Measurements from ENCODE around the gene RNGTT. TPM values are rescaled to one million over a fixed set of nuclear protein-coding genes. Genes with fewer than 3 reads are reported as not detected.

The RNGTT gene
- total and polyA plus RNA-seq, 10 of the 15 experiments (the other 5 are each of a cell fraction or from before 2014, with no cell fraction given): 7.7 to 30.4 (median 22.2) TPM

- TF ChIP-seq REST (IDR thresholded peaks at IDR 0.05; ENCODE audit: low read depth, low read length): no peak
- TF ChIP-seq USF1 (IDR thresholded peaks at IDR 0.05; ENCODE audit: borderline replicate concordance, extremely low read length, insufficient read depth, low read depth, low read length): no peak
- TF ChIP-seq TCF3 (IDR thresholded peaks at IDR 0.05; ENCODE audit: borderline replicate concordance, insufficient read depth, low read depth, low read length): no peak
- no peak for TF ChIP-seq MXI1 (IDR thresholded peaks at IDR 0.05; ENCODE audit: low read depth, low read length)
- TF ChIP-seq, protein P1, sequence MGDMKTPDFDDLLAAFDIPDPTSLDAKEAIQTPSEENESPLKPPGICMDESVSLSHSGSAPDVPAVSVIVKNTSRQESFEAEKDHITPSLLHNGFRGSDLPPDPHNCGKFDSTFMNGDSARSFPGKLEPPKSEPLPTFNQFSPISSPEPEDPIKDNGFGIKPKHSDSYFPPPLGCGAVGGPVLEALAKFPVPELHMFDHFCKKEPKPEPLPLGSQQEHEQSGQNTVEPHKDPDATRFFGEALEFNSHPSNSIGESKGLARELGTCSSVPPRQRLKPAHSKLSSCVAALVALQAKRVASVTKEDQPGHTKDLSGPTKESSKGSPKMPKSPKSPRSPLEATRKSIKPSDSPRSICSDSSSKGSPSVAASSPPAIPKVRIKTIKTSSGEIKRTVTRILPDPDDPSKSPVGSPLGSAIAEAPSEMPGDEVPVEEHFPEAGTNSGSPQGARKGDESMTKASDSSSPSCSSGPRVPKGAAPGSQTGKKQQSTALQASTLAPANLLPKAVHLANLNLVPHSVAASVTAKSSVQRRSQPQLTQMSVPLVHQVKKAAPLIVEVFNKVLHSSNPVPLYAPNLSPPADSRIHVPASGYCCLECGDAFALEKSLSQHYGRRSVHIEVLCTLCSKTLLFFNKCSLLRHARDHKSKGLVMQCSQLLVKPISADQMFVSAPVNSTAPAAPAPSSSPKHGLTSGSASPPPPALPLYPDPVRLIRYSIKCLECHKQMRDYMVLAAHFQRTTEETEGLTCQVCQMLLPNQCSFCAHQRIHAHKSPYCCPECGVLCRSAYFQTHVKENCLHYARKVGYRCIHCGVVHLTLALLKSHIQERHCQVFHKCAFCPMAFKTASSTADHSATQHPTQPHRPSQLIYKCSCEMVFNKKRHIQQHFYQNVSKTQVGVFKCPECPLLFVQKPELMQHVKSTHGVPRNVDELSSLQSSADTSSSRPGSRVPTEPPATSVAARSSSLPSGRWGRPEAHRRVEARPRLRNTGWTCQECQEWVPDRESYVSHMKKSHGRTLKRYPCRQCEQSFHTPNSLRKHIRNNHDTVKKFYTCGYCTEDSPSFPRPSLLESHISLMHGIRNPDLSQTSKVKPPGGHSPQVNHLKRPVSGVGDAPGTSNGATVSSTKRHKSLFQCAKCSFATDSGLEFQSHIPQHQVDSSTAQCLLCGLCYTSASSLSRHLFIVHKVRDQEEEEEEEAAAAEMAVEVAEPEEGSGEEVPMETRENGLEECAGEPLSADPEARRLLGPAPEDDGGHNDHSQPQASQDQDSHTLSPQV (IDR thresholded peaks at IDR 0.05): no peak
- TF ChIP-seq, protein P2, sequence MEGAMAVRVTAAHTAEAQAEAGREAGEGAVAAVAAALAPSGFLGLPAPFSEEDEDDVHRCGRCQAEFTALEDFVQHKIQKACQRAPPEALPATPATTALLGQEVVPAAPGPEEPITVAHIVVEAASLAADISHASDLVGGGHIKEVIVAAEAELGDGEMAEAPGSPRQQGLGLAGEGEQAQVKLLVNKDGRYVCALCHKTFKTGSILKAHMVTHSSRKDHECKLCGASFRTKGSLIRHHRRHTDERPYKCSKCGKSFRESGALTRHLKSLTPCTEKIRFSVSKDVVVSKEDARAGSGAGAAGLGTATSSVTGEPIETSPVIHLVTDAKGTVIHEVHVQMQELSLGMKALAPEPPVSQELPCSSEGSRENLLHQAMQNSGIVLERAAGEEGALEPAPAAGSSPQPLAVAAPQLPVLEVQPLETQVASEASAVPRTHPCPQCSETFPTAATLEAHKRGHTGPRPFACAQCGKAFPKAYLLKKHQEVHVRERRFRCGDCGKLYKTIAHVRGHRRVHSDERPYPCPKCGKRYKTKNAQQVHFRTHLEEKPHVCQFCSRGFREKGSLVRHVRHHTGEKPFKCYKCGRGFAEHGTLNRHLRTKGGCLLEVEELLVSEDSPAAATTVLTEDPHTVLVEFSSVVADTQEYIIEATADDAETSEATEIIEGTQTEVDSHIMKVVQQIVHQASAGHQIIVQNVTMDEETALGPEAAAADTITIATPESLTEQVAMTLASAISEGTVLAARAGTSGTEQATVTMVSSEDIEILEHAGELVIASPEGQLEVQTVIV (IDR thresholded peaks at IDR 0.05; ENCODE audit: borderline replicate concordance, partially characterized antibody): no peak
- no peak for TF ChIP-seq SPI1 (IDR thresholded peaks at IDR 0.05; ENCODE audit: borderline replicate concordance, insufficient read depth, low read depth, low read length)
- no peak for TF ChIP-seq IRF3 (IDR thresholded peaks at IDR 0.05)
- no peak for TF ChIP-seq ZSCAN29 (IDR thresholded peaks at IDR 0.05)
- peak; percentile 39; the same call in 1 of the 2 replicates for TF ChIP-seq RAD21 (IDR thresholded peaks at IDR 0.05; ENCODE audit: insufficient read depth, low read depth, low read length)
- no peak for TF ChIP-seq RCOR1 (conservative IDR thresholded peaks at IDR 0.05; ENCODE audit: low read depth, low read length)
- no peak for TF ChIP-seq GATAD2B (conservative IDR thresholded peaks at IDR 0.05; ENCODE audit: low read depth)
- TF ChIP-seq JUND (IDR thresholded peaks at IDR 0.05; ENCODE audit: low read depth, low read length): no peak
- TF ChIP-seq, protein P3, sequence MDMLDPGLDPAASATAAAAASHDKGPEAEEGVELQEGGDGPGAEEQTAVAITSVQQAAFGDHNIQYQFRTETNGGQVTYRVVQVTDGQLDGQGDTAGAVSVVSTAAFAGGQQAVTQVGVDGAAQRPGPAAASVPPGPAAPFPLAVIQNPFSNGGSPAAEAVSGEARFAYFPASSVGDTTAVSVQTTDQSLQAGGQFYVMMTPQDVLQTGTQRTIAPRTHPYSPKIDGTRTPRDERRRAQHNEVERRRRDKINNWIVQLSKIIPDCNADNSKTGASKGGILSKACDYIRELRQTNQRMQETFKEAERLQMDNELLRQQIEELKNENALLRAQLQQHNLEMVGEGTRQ (IDR thresholded peaks at IDR 0.05; ENCODE audit: borderline replicate concordance, low read depth, low read length): no peak
Observed at GRCh38 chr6:88629838-88630494, 333.5 kb downstream of the RNGTT start (continued).
